GM10266 (cell line): ENCODE data around the gene FYCO1.

Experiments
- DNase-seq: peaks from one replicate; pipeline ENCODE4 v3.0.0; 2012; ENCODE audit errors: extremely low spot score
- TF ChIP-seq, protein P1 (sequence below): IDR thresholded peaks from 2 replicates; pipeline ENCODE4 v1.5.1; 2012; ENCODE audit warnings: mild to moderate bottlenecking, low read depth; ENCODE audit not compliant: control insufficient read depth, insufficient read depth; ENCODE audit errors: missing control alignments

Gene FYCO1

GRCh38 chr3:45966371-45966791 is 29.2 kb downstream of the FYCO1 start:
- DNase-seq: no peak
- TF ChIP-seq, protein P1, sequence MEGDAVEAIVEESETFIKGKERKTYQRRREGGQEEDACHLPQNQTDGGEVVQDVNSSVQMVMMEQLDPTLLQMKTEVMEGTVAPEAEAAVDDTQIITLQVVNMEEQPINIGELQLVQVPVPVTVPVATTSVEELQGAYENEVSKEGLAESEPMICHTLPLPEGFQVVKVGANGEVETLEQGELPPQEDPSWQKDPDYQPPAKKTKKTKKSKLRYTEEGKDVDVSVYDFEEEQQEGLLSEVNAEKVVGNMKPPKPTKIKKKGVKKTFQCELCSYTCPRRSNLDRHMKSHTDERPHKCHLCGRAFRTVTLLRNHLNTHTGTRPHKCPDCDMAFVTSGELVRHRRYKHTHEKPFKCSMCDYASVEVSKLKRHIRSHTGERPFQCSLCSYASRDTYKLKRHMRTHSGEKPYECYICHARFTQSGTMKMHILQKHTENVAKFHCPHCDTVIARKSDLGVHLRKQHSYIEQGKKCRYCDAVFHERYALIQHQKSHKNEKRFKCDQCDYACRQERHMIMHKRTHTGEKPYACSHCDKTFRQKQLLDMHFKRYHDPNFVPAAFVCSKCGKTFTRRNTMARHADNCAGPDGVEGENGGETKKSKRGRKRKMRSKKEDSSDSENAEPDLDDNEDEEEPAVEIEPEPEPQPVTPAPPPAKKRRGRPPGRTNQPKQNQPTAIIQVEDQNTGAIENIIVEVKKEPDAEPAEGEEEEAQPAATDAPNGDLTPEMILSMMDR: no peak

DNA sequence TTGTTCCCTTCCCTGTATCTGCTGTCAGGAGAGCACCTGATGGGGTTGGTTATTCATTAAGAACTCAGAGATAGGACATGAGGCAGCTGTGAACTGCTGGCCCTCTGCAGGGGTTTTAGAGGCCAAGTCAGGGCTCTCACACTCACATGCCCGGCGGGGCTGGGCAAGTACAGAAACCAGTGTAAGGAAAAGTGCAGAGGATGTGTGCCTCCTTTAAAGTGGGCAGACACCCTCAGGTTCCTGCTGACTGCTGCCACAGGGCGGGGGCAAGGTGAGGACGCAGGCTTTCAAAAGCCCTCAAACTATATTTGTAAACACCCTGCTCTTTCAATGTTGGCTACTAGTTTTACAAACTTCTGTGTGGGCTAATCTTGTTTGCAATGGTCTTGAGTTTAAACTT is 30.0 kb downstream of the FYCO1 start:
- DNase-seq: no peak
- TF ChIP-seq, protein P1: no peak

GRCh38 chr3:45965253-45965652 is 30.4 kb downstream of the FYCO1 start:
- TF ChIP-seq, protein P1: no peak
- no peak for DNase-seq

DNA sequence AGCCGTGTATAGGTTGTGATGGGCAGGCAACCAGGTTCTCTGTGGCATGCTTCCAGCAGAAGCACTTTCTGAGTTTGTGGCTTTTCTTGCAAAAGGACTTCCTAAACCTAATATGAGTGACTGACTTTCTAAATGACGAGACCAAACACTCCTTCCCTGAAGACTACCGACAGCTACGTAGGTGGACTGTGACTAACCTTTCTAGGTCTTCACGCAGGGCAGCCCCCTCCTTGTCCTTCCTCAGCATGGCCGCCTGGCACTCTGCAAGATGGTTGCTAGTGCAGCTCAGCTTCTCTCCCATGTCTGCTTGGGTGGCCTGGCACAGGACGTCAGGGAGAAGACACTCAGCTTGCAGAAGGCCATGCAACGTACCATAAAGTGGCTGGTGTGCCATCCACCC is 31.5 kb downstream of the FYCO1 start:
- TF ChIP-seq, protein P1: no peak
- peak; percentile 64 for DNase-seq

DNA sequence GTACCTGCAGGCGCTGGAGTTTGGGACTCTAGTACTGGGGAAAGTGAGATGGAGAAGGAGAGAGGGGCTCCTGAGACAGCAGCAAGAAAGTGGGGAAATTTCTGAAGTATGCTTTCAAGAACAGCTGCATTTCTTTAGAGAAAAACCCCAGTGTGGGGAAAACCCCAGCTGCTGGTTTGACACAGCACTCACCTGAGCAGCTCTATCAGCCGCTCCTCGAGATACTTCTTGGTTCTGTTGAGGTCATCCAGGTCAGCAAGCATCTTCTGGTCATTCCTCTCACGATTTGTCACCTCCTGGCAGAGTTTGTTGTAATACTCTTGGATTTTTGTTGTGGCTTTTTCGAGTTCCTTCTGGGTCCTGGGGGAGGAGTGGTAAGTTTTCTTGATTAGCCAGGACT is 33.6 kb downstream of the FYCO1 start:
- DNase-seq: peak; percentile 63
- TF ChIP-seq, protein P1: no peak

DNA sequence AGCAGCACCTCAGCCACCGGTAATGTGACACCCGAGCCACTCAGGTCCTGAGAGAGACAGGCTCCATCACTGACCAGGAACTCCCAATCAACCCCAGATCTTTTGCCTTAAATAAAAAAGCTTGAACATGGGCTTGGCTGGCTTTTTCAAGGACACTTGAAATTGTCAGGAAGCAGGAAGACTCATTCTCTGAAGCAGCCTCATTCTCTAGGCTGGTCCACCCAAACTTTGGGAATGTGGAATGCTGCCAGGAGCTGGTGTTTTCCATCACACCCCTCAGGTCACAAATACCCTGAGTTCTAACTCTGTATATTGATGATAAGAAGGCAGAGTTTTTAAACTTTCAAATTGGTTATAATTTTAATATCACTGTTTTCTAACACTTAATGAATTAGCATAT is 35.3 kb downstream of the FYCO1 start:
- DNase-seq: no peak
- TF ChIP-seq, protein P1: no peak

DNA sequence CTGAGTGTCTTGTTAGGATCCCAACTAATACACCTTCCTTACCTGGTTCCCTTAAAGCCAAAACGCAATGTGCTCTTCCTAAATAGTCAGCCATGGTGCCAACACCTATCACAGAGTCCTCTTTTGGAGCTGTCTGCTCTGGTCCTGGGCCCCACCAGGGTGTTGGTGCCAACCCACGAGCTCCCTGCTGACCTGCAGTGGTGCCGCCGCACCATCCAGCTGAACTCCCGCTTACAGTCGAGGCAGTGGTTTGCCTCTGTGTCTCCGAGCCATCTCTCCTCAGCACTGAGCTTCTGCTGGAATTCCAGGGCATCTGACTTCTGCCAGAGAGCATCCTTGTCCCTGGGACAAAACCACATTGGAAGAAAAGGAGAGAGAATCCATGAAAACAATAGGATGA is 36.4 kb downstream of the FYCO1 start:
- TF ChIP-seq, protein P1: no peak
- no peak for DNase-seq
